GM21576 (cell line): ENCODE results near the gene AP5Z1.
A peak's percentile ranks its signal among the peaks of the same experiment; 100 is the strongest.

Experiments used
- ATAC-seq: cut with Tn5 transposase; IDR thresholded peaks from one replicate; pipeline ENCODE4 v1.9.1; 2021; ENCODE audit warnings: mild to moderate bottlenecking, moderate library complexity; ENCODE audit not compliant: unreplicated experiment

Gene AP5Z1

DNA sequence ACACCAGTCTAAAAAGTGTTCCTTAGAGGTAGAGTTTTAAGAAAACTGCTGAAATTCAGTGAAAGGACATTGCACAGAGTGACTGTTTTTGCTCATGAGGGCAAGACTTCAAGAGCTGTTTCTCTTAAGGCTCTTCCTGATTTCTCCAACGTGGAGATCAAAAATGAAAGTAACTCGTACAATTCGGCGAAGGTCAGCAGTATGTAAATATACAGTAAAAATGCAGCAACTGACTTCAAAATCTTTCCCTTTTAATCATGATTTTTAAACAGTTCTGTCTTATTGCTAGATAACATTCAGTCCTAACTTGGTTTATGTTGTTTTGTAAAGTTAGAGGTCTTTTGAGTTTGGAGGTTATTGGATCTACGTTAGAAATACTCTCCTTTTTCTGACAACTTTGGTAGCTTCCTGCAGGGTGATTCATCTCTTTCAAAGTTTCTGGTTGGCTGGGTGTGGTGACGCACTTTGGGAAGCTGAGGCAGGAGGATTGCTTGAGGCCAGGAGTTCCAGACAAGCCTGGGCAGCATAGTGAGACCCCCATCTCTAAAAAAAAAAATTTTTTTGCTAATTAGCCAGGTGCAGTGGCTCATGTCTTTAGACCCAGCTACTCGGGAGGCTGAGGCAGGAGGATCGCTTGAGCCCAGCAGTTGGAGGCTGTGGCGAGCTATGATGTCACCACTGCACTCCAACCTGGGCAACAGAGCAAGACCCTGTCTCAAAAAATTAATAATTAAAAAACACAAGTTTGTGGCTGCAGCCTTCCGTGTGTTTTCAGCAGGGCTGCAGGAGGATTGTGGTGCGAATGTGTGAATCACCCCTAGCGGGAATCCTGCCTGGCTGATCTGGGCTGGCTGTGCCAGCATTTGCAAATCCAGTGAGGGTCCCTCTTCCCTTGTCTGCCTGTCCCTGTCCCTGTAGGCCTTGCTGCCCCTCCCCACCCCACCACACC, 29.2 kb upstream of the AP5Z1 start:
- no peak for ATAC-seq

DNA sequence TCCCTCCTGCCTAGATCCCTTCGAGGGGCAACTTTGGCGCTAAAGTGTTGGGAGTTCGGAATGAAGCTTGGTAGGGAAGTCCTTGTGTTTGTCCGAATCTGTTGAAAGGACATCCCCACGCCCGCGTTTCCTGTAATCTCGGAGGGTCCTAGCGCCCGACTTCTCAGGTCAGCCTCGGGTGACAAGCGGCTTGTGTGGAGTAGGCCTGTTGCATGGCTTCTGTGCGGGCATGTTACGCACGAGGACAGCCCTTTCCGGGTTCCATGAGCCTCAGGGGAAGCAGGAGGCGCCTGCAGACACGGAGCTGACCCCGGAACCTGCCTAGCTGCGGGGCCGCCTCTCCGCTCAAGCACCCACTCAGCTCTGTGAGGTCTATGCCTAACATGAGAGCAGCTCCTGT, 28.4 kb upstream of the AP5Z1 start:
- no peak for ATAC-seq

DNA sequence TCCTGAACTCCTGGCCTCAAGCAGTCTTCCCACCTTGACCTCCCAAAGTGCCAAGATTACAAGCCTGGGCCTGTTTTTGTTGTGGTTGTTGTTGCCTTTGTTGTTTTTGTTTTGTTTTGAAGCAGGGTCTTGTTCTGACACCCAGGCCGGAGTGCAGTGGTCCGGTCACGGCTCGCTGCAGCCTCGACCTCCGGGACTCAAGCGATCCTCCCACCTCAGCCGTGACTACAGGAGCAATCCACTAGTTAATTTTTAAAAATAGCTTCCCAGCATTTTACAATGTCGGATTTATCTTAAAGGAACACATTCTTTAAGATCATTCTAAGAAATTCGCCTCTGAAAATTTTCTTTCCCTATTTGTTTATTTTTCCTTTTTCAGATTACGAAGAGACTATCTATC, 27.7 kb upstream of the AP5Z1 start:
- no peak for ATAC-seq

- no peak for ATAC-seq
These were observed 27.2 kb upstream of the AP5Z1 start for GRCh38 chr7:4748231-4748681.

DNA sequence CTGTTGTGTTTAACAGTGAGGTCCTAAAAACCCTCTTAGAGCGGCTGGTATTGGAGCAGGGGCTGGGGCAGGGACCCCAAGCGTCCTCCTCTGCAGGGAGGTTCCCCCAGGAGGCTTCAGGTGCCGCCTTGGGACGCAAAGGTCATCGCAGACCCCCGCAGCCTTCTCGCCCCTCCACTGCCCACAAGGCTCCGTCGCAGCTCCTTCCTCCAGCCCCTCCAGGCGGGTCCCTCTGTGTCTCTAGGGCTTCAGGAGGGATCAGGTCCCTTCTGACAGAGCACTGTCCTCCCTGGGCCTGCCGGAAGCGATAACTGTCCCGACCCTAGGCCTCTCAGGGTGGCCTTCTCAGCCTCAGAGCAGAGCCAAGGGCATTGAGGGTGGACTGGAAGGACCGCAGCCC, 26.1 kb upstream of the AP5Z1 start:
- ATAC-seq, result no peak

GRCh38 chr7:4749798-4750197, 25.6 kb upstream of the AP5Z1 start:
- no peak for ATAC-seq

DNA sequence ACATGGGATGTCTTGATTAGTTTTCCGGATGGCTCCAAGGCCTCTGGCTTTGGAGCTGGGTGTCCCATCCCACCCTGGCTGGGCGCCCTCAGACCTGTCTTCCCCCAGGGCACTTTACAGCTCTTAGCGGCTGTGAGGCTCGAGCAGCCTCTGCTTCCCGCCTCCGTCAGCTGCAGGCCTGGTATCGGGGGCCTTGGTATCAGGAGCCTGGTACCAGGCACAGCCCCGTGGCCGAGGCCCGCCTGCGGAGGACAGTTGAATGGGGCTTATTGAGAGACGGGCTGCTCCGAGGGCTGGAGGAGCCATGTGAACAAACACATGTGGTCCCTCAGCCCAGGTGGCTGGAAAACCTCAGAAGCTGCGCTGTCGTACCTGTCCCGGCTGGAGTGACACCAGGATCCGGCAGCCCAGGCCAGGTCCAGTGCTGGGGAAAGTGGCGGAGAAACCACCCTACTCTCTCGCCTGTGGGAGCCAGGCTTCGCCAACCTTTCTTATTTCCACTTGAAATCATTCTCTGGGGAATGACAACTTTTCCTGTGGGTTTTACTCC, 23.9 kb upstream of the AP5Z1 start:
- ATAC-seq, result no peak

DNA sequence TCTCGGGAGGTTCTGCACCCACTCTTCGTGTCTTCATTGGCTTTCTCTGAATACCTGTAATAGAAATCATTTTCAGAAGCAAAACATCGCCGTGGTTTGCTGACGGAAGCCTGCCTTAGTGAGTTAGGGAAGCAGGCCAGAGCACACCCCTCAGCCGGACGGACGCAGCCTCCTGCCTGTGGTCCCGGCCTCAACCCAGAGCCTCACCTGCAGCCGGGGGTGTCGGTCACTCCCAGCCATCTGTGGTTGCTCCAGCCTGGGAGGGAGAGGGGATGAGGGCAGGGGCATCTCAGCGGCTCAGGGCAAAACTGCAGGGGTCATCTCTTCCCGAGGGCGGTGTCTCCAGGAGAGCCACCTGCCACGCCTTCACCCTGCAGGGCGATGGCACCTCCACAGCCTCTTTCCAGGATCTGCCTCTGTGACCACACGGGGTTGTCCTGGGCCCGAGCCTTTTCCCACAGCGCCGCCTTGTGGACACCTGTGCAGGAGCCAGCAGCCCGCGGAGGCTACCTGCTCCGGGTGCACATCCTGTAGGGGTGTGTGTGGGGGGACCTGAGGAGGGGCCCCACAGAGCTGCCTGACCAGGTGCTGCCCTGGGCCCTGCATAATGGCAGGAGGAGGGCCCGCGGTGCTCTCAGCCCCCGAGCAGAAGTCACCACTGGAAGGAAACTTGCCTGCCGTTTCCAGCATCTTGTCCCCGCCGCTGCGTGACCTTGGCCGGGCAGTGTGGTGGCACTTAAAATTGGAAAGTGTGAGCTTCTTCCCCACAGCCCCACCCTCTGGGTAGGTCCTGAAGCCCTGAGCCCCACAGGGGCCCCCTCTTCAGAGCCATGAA, 21.6 kb upstream of the AP5Z1 start:
- ATAC-seq, result peak; percentile 78

DNA sequence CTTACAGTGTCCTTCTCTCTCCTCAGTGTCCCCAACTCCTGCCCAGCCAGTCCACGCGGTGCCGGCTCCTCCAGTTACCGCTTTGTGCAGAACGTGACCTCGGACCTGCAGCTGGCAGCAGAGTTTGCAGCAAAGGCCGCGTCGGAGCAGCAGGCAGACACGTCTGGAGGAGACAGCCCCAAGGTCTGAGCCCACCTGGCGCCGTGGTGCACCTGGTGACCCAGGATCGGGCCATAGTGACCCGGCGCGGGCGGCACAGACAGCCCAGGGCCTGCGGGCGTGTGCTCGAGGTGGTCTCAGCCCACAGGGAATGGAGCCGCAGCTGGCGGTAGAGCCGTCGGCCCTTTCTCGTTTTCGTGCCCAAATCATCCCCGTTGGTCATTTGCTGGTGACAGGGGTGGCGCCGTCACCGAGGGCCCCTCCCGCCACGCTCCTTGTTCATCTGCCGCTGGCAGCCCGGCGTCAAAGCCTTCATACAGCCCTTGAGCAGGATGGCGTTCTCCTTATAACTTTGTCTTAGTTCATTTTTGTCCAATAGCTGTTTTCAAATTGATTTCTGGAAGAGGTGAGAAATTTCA, 20.9 kb upstream of the AP5Z1 start:
- no peak for ATAC-seq

DNA sequence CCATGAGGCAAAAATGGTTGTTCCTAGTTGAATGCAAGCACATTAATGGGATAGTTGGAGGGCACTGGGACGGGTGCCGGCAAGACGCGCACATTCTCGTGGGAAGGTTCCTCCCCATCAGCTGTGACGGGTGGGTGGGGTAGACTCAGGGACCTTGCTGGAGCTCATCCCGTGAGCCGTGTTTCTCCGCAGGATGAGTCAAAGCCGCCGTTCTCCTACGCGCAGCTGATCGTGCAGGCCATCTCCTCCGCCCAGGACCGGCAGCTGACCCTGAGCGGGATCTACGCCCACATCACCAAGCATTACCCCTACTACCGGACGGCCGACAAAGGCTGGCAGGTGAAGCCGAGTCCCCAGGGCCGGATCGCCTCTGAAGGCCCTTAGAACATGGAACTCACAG, 20.4 kb upstream of the AP5Z1 start:
- no peak for ATAC-seq

DNA sequence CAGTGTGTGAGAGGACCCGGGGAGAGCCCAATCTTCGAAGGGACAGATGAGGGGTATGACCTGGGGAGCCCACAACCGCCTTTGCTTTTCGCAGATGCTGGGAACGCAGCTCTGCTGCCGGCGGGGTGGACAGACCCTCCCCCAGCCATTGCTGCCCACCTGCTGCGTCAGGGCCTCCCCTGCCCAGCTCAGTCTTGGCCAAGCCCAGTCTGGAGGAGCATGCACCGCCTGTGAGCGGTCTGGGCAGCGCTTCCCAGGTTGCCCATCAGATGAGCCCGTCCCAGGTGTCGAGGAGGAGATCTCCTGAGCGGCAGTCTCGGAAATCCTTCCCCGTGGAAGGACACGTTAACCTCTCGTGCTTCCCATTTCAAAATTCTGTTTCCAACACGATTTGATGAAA, 17.3 kb upstream of the AP5Z1 start:
- no peak for ATAC-seq

- no peak for ATAC-seq
These were observed 16.6 kb upstream of the AP5Z1 start for GRCh38 chr7:4758791-4759190.

DNA sequence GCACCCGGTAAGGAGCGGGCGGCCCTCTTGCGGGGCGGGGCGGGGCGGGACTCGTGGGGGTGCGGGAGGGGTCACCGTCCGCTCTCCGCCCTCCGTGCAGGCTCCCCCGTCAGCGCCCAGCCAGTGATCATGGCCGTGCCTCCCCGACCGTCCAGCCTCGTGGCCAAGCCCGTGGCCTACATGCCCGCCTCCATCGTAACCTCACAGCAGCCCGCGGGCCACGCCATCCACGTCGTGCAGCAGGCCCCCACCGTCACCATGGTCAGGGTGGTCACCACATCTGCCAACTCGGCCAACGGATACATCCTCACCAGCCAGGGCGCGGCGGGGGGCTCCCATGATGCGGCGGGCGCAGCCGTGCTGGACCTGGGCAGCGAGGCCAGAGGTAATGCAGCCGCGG, 16.2 kb upstream of the AP5Z1 start:
- ATAC-seq, result no peak

GRCh38 chr7:4760952-4761351, 14.5 kb upstream of the AP5Z1 start:
- ATAC-seq, result no peak

GRCh38 chr7:4762121-4763055, 13.0 kb upstream of the AP5Z1 start:
- ATAC-seq, result no peak

GRCh38 chr7:4763091-4763793, 12.2 kb upstream of the AP5Z1 start:
- no peak for ATAC-seq

- ATAC-seq, result no peak
These were observed 11.6 kb upstream of the AP5Z1 start for GRCh38 chr7:4763794-4764185.

DNA sequence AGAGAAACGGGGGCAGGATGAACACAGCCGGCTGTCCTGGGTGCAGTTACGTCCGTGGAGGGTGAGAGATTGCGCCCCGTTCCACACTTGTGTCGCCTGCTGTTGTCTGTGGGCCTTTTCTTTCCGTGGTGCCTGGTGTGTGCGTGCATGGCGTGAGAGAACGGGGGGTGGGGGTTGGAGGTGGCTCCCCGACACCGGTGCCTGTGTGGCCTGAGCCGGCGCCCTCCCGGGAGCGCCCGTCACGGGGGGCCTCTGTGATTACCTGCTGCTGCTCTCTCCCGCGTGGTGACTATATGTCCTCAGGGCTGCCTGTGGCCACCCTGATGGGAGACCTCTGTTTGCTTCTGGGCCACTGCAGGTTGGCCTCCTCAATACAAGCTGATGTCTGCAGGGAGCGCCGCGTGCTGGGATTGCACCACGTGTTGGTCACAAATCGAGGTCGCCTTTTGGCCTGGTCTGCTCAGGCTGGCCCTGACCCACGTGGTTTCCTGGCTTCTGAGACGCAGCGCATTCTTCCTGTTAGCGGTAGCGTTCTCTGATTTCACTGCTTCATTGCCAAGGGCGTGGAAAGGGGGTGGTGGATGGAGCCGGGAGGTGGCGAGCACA, 10.9 kb upstream of the AP5Z1 start:
- no peak for ATAC-seq
